Gastrocnemius medialis (tissue), 4 donors: ENCODE measurements around the gene BICD2.

ENCODE experiments used
- POLR2A ChIP-seq, 2 donors: fragments of 450-650 bp; IDR thresholded peaks; one replicate each; pipeline ENCODE4 v1.6.1; 2017; ENCODE audit warnings: antibody characterized with exemption in 2 of 2, mild to moderate bottlenecking in 2 of 2, moderate library complexity in 2 of 2
- TF ChIP-seq, protein P1 (sequence below), 5 experiments: fragments of 450-650 bp in 3 of 5; fragments of 200-600 bp in 2 of 5; sonication (generic) in 2 of 5; IDR thresholded peaks in 4 of 5; conservative IDR thresholded peaks in 1 of 5; 1 replicate in 4 of 5; 2 replicates in 1 of 5; pipeline ENCODE4 v1.5.1; 2016 to 2019; ENCODE audit warnings: antibody characterized with exemption in 5 of 5, mild to moderate bottlenecking in 3 of 5, moderate library complexity in 3 of 5

- TF ChIP-seq, protein P1, sequence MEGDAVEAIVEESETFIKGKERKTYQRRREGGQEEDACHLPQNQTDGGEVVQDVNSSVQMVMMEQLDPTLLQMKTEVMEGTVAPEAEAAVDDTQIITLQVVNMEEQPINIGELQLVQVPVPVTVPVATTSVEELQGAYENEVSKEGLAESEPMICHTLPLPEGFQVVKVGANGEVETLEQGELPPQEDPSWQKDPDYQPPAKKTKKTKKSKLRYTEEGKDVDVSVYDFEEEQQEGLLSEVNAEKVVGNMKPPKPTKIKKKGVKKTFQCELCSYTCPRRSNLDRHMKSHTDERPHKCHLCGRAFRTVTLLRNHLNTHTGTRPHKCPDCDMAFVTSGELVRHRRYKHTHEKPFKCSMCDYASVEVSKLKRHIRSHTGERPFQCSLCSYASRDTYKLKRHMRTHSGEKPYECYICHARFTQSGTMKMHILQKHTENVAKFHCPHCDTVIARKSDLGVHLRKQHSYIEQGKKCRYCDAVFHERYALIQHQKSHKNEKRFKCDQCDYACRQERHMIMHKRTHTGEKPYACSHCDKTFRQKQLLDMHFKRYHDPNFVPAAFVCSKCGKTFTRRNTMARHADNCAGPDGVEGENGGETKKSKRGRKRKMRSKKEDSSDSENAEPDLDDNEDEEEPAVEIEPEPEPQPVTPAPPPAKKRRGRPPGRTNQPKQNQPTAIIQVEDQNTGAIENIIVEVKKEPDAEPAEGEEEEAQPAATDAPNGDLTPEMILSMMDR (IDR thresholded peaks at IDR 0.05 in 4 of 5, conservative IDR thresholded peaks at IDR 0.05 in 1 of 5), result no peak
- no peak for TF ChIP-seq POLR2A (IDR thresholded peaks at IDR 0.05)
Measured at GRCh38 chr9:92682269-92682668, 82.4 kb downstream of the BICD2 start.
